H9 (cell line): ENCODE measurements around the gene CHRND. TPM values are rescaled to one million over a fixed set of nuclear protein-coding genes. Genes with fewer than 3 reads are reported as not detected.

ENCODE experiments used
- DNase-seq: peaks from one replicate; pipeline ENCODE4 v3.0.0-alpha.2; 2017
- H2AFZ ChIP-seq: one replicate; pipeline ENCODE4 v1.6.1; 2013; ENCODE audit warnings: mild to moderate bottlenecking, low read length, control low read depth, moderate library complexity
- H2AK5ac ChIP-seq: 2 replicates; pipeline ENCODE4 v1.6.1; 2013; ENCODE audit warnings: low read length, control low read depth, mixed read lengths; ENCODE audit not compliant: insufficient read length
- H2BK120ac ChIP-seq: one replicate; pipeline ENCODE4 v1.6.1; 2013; ENCODE audit warnings: low read depth, mild to moderate bottlenecking, low read length, control low read depth, inconsistent platforms; ENCODE audit not compliant: poor library complexity, severe bottlenecking
- H2BK12ac ChIP-seq: 2 replicates; pipeline ENCODE4 v1.6.1; 2013; ENCODE audit warnings: low read length, control low read depth, mixed read lengths, low read depth; ENCODE audit not compliant: insufficient read length
- H2BK15ac ChIP-seq: 2 replicates; pipeline ENCODE4 v1.6.1; 2013; ENCODE audit warnings: low read depth, low read length, control low read depth
- H2BK20ac ChIP-seq: one replicate; pipeline ENCODE4 v1.6.1; 2013; ENCODE audit warnings: low read depth, mild to moderate bottlenecking, low read length, control low read depth, inconsistent platforms; ENCODE audit not compliant: poor library complexity, severe bottlenecking
- H2BK5ac ChIP-seq: 2 replicates; pipeline ENCODE4 v1.6.1; 2013; ENCODE audit warnings: low read length, control low read depth, mixed read lengths; ENCODE audit not compliant: insufficient read length
- H3K14ac ChIP-seq: 2 replicates; pipeline ENCODE4 v1.6.1; 2013; ENCODE audit warnings: low read length, control low read depth; ENCODE audit not compliant: insufficient read depth
- H3K18ac ChIP-seq: 2 replicates; pipeline ENCODE4 v1.6.1; 2013; ENCODE audit warnings: low read depth, mild to moderate bottlenecking, mixed read lengths, low read length, control low read depth; ENCODE audit not compliant: insufficient read length
- H3K23ac ChIP-seq: 2 replicates; pipeline ENCODE4 v1.6.1; 2013; ENCODE audit warnings: low read length, control low read depth, mixed read lengths, low read depth; ENCODE audit not compliant: insufficient read length
- H3K23me2 ChIP-seq: 2 replicates; pipeline ENCODE4 v1.6.1; 2013; ENCODE audit warnings: low read depth, mild to moderate bottlenecking, mixed read lengths, low read length, control low read depth; ENCODE audit not compliant: insufficient read length, poor library complexity, severe bottlenecking
- H3K27ac ChIP-seq: 2 replicates; pipeline ENCODE4 v1.5.1; 2013; ENCODE audit warnings: low read length, control low read depth, mixed read lengths, low read depth; ENCODE audit not compliant: insufficient read length
- H3K27me3 ChIP-seq: 2 replicates; pipeline ENCODE4 v1.6.1; 2013; ENCODE audit warnings: low read length, control low read depth, inconsistent platforms; ENCODE audit not compliant: insufficient read depth
- H3K4ac ChIP-seq: 2 replicates; pipeline ENCODE4 v1.6.1; 2013; ENCODE audit warnings: low read depth, mild to moderate bottlenecking, control low read depth, inconsistent platforms, low read length, moderate library complexity
- H3K4me1 ChIP-seq: 2 replicates; pipeline ENCODE4 v1.6.1; 2013; ENCODE audit warnings: low read length, control low read depth, inconsistent platforms; ENCODE audit not compliant: insufficient read depth
- H3K4me2 ChIP-seq: 2 replicates; pipeline ENCODE4 v1.6.1; 2013; ENCODE audit warnings: low read length, control low read depth, mixed read lengths; ENCODE audit not compliant: insufficient read length, insufficient read depth
- H3K56ac ChIP-seq: 2 replicates; pipeline ENCODE4 v1.6.1; 2013; ENCODE audit warnings: low read depth, mild to moderate bottlenecking, mixed read lengths, low read length, control low read depth; ENCODE audit not compliant: insufficient read length
- H3K79me1 ChIP-seq: 2 replicates; pipeline ENCODE4 v1.6.1; 2013; ENCODE audit warnings: low read depth, mild to moderate bottlenecking, moderate library complexity, low read length, control low read depth, inconsistent platforms; ENCODE audit not compliant: insufficient read depth, poor library complexity, severe bottlenecking
- H3K79me2 ChIP-seq: 2 replicates; pipeline ENCODE4 v1.6.1; 2013; ENCODE audit warnings: low read length, control low read depth, inconsistent platforms; ENCODE audit not compliant: insufficient read depth
- H3K9ac ChIP-seq: 2 replicates; pipeline ENCODE4 v1.6.1; 2013; ENCODE audit warnings: low read length, control low read depth, mixed read lengths; ENCODE audit not compliant: insufficient read length; ENCODE audit errors: extremely low read depth
- H3K9me3 ChIP-seq: one replicate; pipeline ENCODE4 v1.6.1; 2013; ENCODE audit warnings: low read depth, low read length, inconsistent platforms; ENCODE audit not compliant: control insufficient read depth
- H3T11ph ChIP-seq: one replicate; pipeline ENCODE4 v1.6.1; 2013; ENCODE audit warnings: mild to moderate bottlenecking, low read length, control low read depth, inconsistent platforms
- H4K20me1 ChIP-seq: one replicate; pipeline ENCODE4 v1.6.1; 2013; ENCODE audit not compliant: control insufficient read depth, insufficient read length, insufficient read depth
- H4K5ac ChIP-seq: 2 replicates; pipeline ENCODE4 v1.6.1; 2013; ENCODE audit warnings: low read depth, mild to moderate bottlenecking, mixed read lengths, low read length, control low read depth; ENCODE audit not compliant: insufficient read length
- H4K8ac ChIP-seq: replicated peaks from 2 replicates; pipeline ENCODE4 v1.6.1; 2013; ENCODE audit warnings: low read length, control low read depth, mixed read lengths, low read depth; ENCODE audit not compliant: insufficient read length
- H4K91ac ChIP-seq: 2 replicates; pipeline ENCODE4 v1.6.1; 2013; ENCODE audit warnings: low read depth, mild to moderate bottlenecking, moderate library complexity, mixed read lengths, low read length, control low read depth; ENCODE audit not compliant: insufficient read length
- H3K27ac Mint-ChIP-seq, 3 experiments: 2 replicates in 2 of 3; 3 replicates in 1 of 3; pipeline ENCODE4 v1.8.0; 2020 to 2021; ENCODE audit warnings: mixed read lengths in 3 of 3, mild to moderate bottlenecking in 1 of 3, moderate library complexity in 1 of 3
- H3K27me3 Mint-ChIP-seq: 2 replicates; pipeline ENCODE4 v1.8.0; 2021; ENCODE audit warnings: low read depth, mild to moderate bottlenecking, moderate library complexity, mixed read lengths
- H3K36me3 Mint-ChIP-seq, 3 experiments: 2 replicates in 2 of 3; 3 replicates in 1 of 3; pipeline ENCODE4 v1.8.0; 2020 to 2021; ENCODE audit warnings: low read depth in 3 of 3, mixed read lengths in 3 of 3; ENCODE audit not compliant: insufficient read depth in 1 of 3
- H3K4me1 Mint-ChIP-seq, 2 experiments: 2 replicates each; pipeline ENCODE4 v1.8.0; 2020; ENCODE audit warnings: mixed read lengths in 2 of 2
- H3K4me3 Mint-ChIP-seq, 2 experiments: 2 replicates in 1 of 2; 3 replicates in 1 of 2; pipeline ENCODE4 v1.8.0; 2020 to 2021; ENCODE audit warnings: mild to moderate bottlenecking in 2 of 2, mixed read lengths in 2 of 2, moderate library complexity in 1 of 2
- H3K9me3 Mint-ChIP-seq, 2 experiments: 2 replicates in 1 of 2; 3 replicates in 1 of 2; pipeline ENCODE4 v1.8.0; 2020; ENCODE audit warnings: mild to moderate bottlenecking in 2 of 2, mixed read lengths in 2 of 2, moderate library complexity in 1 of 2
- WGBS: extraction: QIAGEN DNeasy Blood & Tissue Kit; methylation state at CpG from one replicate; pipeline ENCODE4 v1.1.7; 2013; ENCODE audit warnings: missing lambda C conversion rate, low lambda C conversion rate, mixed read lengths; ENCODE audit not compliant: insufficient read length; ENCODE audit errors: extremely low coverage; 5-methylcytosine and 5-hydroxymethylcytosine counted together
- total RNA-seq: library from RNA; stranded (reverse); gene quantifications from 2 replicates; pipeline ENCODE4 v1.2.1, GENCODE V29; 2021
- TF ChIP-seq, protein P1 (sequence below): fragments of 200-600 bp; sonication (generic); conservative IDR thresholded peaks from 3 replicates; pipeline ENCODE4 v1.8.0; 2021; ENCODE audit warnings: antibody characterized with exemption, mild to moderate bottlenecking

CHRND gene
- total RNA-seq, 1 experiment from 2014 or later, result not detected

DNA sequence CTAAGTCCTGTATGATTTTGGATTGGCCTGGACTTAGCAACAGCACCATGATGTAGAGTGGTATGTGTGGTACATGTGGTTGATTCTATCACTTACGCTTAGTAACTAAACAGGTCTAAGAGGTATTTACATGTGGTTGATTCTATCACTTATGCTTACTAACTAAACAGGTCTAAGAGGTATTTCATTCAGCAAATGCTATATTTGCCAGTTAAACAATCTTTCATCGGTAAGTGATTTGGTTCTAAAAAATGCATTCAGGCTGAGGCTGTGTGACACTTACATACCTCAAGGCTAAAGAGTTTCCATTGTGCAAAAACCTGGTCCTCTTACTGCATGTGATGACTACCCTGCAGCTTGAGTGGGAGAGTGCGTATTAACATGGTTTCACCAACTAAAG, 37.6 kb downstream of the CHRND start:
- TF ChIP-seq, protein P1, sequence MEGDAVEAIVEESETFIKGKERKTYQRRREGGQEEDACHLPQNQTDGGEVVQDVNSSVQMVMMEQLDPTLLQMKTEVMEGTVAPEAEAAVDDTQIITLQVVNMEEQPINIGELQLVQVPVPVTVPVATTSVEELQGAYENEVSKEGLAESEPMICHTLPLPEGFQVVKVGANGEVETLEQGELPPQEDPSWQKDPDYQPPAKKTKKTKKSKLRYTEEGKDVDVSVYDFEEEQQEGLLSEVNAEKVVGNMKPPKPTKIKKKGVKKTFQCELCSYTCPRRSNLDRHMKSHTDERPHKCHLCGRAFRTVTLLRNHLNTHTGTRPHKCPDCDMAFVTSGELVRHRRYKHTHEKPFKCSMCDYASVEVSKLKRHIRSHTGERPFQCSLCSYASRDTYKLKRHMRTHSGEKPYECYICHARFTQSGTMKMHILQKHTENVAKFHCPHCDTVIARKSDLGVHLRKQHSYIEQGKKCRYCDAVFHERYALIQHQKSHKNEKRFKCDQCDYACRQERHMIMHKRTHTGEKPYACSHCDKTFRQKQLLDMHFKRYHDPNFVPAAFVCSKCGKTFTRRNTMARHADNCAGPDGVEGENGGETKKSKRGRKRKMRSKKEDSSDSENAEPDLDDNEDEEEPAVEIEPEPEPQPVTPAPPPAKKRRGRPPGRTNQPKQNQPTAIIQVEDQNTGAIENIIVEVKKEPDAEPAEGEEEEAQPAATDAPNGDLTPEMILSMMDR, result no peak
- H3K56ac ChIP-seq, result no peak overlapping the region
- H3K18ac ChIP-seq, result no peak overlapping the region
- no peak overlapping the region for H3K14ac ChIP-seq
- H2BK5ac ChIP-seq, result no peak overlapping the region
- no peaks in the 10 kb centered on the region for H3K27me3 ChIP-seq
- no peak overlapping the region for H2AK5ac ChIP-seq
- Mint-ChIP-seq H3K4me1 (peaks cover 1 to 4% of the 10 kb centered on the region in 2 experiments; a peak in 3 of 4 replicates), H3K4me3 (no peak overlapping the region), H3K27ac (no peak overlapping the region), H3K27me3 (no peaks in the 10 kb centered on the region), H3K36me3 (peaks cover 42 to 76% (median 76%) of the 10 kb centered on the region in 3 experiments; a peak in 6 of 7 replicates), H3K9me3 (no peaks in the 10 kb centered on the region)
- no peaks in the 10 kb centered on the region for H4K20me1 ChIP-seq
- H3K4me1 ChIP-seq, result no peaks in the 10 kb centered on the region
- no peaks in the 10 kb centered on the region for H3K23me2 ChIP-seq
- no peak overlapping the region for H4K5ac ChIP-seq
- no peaks in the 10 kb centered on the region for H3K79me1 ChIP-seq
- no peak overlapping the region for H2AFZ ChIP-seq
- no peak overlapping the region for H3K4me2 ChIP-seq
- no peak overlapping the region for H3K9ac ChIP-seq
- no peak overlapping the region for H2BK15ac ChIP-seq
- H2BK20ac ChIP-seq, result no peak overlapping the region
- no peak overlapping the region for H4K8ac ChIP-seq
- H3K9me3 ChIP-seq, result no peaks in the 10 kb centered on the region
- DNase-seq, result no peak
- no peak overlapping the region for H2BK12ac ChIP-seq
- H2BK120ac ChIP-seq, result no peak overlapping the region
- no CpG with 5 or more reads among the region's 3 CpGs for WGBS
- no peak overlapping the region for H3T11ph ChIP-seq
- no peaks in the 10 kb centered on the region for H3K79me2 ChIP-seq
- H3K23ac ChIP-seq, result no peak overlapping the region
- H3K27ac ChIP-seq, result no peak overlapping the region
- H3K4ac ChIP-seq, result no peak overlapping the region
- no peak overlapping the region for H4K91ac ChIP-seq
